ENCODE results near the gene DCAKD. TPM values are rescaled to one million over a fixed set of nuclear protein-coding genes. Genes with fewer than 3 reads are reported as not detected.
A peak's percentile ranks its signal among the peaks of the same experiment; 100 is the strongest.
"Not testable (repeated sequence)": the region's sequence is repeated elsewhere in the genome, so short reads cannot be mapped to it uniquely, and the experiment has no call there.

The DCAKD gene
- total RNA-seq, 4 donors from 2014 or later, result 26.8 to 57.1 (median 37.7) TPM

DNA sequence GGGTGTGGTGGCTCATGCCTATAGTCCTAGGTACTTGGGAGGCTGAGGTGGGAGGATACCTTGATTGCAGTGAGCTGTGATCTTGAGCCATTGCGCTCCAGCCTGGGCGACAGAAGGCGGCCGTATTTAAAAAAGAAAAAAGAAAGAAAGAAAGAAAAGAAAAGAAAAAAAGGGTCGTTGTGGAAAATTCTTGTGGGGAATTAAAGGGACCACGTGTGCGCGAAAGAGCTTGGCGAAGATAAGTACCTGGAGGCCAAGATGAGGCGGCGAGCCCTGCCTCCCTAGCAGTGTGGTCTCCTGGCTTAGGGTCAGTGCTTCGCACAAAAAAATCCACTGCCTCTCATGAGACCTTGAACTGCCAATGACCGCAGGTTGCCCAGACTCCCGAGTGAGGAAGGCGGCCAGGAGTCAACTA, 9.0 kb upstream of the DCAKD start:
- Histone ChIP-seq H3K27me3 (no peaks in the 10 kb centered on the region), H3K4me1 (peaks cover 0 to 5% of the 10 kb centered on the region in 2 donors), H3K4me3 (peak overlapping the region; percentile 75 to 80), H3K27ac (peak overlapping the region; percentile 82 to 89), H3K9me3 (no peaks in the 10 kb centered on the region), H3K36me3 (no peaks in the 10 kb centered on the region)
- no peak for DNase-seq
- TF ChIP-seq POLR2A (IDR thresholded peaks at IDR 0.05), result no peak
- TF ChIP-seq, protein P1, sequence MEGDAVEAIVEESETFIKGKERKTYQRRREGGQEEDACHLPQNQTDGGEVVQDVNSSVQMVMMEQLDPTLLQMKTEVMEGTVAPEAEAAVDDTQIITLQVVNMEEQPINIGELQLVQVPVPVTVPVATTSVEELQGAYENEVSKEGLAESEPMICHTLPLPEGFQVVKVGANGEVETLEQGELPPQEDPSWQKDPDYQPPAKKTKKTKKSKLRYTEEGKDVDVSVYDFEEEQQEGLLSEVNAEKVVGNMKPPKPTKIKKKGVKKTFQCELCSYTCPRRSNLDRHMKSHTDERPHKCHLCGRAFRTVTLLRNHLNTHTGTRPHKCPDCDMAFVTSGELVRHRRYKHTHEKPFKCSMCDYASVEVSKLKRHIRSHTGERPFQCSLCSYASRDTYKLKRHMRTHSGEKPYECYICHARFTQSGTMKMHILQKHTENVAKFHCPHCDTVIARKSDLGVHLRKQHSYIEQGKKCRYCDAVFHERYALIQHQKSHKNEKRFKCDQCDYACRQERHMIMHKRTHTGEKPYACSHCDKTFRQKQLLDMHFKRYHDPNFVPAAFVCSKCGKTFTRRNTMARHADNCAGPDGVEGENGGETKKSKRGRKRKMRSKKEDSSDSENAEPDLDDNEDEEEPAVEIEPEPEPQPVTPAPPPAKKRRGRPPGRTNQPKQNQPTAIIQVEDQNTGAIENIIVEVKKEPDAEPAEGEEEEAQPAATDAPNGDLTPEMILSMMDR (IDR thresholded peaks at IDR 0.05), result no peak
- intact Hi-C loops (cut with DNase I; ENCODE audit: low total_unique reads), result no loop called here

DNA sequence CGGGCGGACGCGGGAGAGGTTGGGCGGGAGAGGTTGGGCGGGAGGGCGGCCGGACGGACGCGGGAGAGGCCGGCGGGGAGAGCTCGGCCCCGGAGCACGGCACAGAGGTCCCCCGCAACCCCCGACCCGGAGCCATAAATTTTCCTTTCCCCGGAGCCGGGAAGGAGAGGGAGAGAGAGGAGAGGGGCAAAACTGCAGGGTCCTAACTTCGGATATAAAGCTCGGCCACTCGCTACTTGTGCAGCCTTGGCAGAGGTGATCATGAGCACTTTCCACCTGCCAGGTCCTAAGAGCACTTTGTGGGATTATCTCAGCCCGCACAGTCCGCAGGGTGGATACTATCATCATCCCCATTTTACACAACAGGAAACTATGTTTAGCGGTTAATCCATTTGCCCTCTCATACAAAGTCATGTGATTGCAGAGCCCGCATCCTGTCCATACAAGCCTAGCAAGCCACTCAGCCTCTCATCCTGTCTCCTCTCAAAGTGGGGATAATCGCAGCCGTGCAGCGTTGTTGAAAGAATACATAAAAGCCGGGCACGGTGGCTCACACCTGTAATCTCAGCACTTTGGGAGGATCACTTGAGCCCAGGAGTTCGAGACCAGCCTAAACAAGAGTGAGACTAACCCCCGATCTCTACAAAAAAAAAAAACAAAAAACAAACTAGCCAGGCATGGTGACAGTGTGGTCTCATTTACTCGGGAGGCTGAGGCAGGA, 780 bp upstream of the DCAKD start:
- Histone ChIP-seq H3K4me3 (peak overlapping the region; percentile 37 to 48), H3K9me3 (no peaks in the 10 kb centered on the region), H3K27me3 (no peaks in the 10 kb centered on the region), H3K36me3 (no peaks in the 10 kb centered on the region), H3K27ac (peak overlapping the region; percentile 79 to 81), H3K4me1 (peaks cover 0 to 8% of the 10 kb centered on the region in 2 donors)
- TF ChIP-seq, protein P1 (IDR thresholded peaks at IDR 0.05), result no peak
- TF ChIP-seq POLR2A (IDR thresholded peaks at IDR 0.05), result peak; percentile 52 to 77
- DNase-seq, result peak; percentile 62 to 64
- intact Hi-C loops (cut with DNase I; ENCODE audit: low total_unique reads), result no loop called here

DNA sequence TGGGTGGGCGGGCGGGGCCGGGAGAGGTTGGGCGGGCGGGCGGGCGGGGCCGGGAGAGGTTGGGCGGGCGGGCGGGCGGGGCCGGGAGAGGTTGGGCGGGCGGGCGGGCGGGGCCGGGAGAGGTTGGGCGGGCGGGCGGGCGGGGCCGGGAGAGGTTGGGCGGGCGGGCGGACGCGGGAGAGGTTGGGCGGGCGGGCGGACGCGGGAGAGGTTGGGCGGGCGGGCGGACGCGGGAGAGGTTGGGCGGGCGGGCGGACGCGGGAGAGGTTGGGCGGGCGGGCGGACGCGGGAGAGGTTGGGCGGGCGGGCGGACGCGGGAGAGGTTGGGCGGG, 254 bp upstream of the DCAKD start:
- H3K27me3 ChIP-seq; H3K9me3 ChIP-seq; intact Hi-C loops (cut with DNase I; ENCODE audit: low total_unique reads); H3K36me3 ChIP-seq; H3K4me1 ChIP-seq; DNase-seq: not testable (repeated sequence)
- Histone ChIP-seq H3K27ac (peak overlapping the region in 1 of 2 donors; percentile 79), H3K4me3 (peak overlapping the region; percentile 37 to 48)

DNA sequence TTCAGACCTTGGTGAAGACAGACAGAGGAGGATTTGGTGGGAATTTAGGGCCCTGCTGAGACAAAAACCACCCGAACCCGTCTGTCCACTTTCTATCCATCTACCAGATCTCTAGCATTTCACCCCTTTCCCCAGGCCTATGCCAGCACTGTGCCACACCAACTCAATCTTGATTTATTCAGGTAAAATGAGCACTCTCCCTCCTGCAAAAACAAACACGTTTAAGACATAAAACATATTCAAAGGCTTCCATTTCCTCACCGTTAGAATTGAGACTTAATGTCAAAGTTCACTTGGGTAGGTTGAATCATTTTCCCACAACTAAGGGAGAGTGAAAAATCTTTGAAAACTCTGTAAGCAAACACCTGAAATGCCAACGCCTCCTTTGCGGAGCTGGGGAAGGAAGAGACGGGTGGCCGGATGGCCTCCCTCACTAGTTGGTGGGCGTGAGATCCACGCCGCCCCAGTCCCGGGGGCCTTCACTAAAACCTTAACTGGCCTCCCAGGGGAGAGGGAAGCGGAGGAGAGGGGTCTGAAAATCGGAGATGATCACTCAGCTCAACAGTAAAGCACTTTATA, 862 bp downstream of the DCAKD start:
- no peak for DNase-seq
- Histone ChIP-seq H3K4me3 (peak overlapping the region; percentile 51 to 55), H3K36me3 (no peaks in the 10 kb centered on the region), H3K4me1 (peaks cover 0 to 8% of the 10 kb centered on the region in 2 donors), H3K9me3 (no peaks in the 10 kb centered on the region), H3K27ac (peak overlapping the region; percentile 89 to 90), H3K27me3 (no peaks in the 10 kb centered on the region)
- TF ChIP-seq POLR2A (IDR thresholded peaks at IDR 0.05), result no peak
- TF ChIP-seq, protein P1 (IDR thresholded peaks at IDR 0.05), result no peak
- intact Hi-C loops (cut with DNase I; ENCODE audit: low total_unique reads), result no loop called here

DNA sequence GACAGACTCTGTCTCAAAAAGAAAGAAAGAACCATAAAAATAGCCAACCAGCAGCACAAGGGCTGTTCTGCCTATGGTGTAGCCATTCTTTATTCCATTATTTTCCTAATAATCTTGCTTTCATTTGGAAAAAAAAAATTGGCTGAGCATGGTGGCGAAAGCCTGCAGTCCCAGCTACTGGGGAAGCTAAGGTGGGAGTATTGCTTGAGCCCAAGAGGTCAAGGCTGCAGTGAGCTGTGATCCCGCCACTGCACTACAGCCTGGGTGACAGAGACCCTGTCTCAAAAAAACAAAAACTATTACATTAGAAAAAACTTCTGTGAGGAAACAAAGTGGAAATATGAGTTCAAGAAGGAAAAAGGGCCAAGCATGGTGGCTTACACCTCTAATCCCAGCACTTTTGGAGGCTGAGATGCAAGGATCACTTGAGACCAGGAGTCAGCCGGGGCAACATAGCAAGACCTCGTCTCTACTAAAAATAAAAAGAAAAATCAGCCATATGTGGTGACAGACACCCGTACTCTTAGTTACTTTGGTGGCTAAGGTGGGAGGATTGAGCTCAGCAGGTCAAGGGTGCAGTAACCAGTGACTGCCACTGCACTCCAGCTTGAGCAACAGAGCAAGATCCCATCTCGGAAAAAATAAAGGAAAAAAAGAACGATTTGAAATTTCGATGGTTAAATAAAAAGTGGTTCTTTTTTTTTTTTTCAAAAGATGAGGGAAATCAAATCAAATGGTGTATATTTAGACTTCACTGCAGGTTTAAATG, 2.5 kb downstream of the DCAKD start:
- no peak for DNase-seq
- Histone ChIP-seq H3K4me3 (no peak overlapping the region), H3K4me1 (peaks cover 0 to 8% of the 10 kb centered on the region in 2 donors), H3K27ac (no peak overlapping the region), H3K9me3 (no peaks in the 10 kb centered on the region), H3K27me3 (no peaks in the 10 kb centered on the region), H3K36me3 (no peaks in the 10 kb centered on the region)
- TF ChIP-seq, protein P1 (IDR thresholded peaks at IDR 0.05), result no peak
- TF ChIP-seq POLR2A (IDR thresholded peaks at IDR 0.05), result no peak
- intact Hi-C loops (cut with DNase I; ENCODE audit: low total_unique reads), result loop anchor here (10.0 kb wide), 1 partner anchor 64 kb away; no protein-coding TSS in a partner anchor

All from uterus (tissue), 4 donors.